Calu3 (cell line): ENCODE data around the gene CYGB. TPM values are rescaled to one million over a fixed set of nuclear protein-coding genes. Genes with fewer than 3 reads are reported as not detected.

Experiments
- Bru-seq: library from RNA; stranded (reverse); fragments of 400-500 nt; gene quantifications from one replicate; lab custom pipeline; 2021; lab: Mats Ljungman, UMichigan
- BruChase-seq, 2 experiments: library from RNA; stranded (reverse); fragments of 400-500 nt; gene quantifications; one replicate each; lab custom pipeline; 2021; lab: Mats Ljungman, UMichigan
- BruUV-seq: library from RNA; stranded (reverse); fragments of 400-500 nt; replicated peaks from 2 replicates; lab custom pipeline; 2021; lab: Mats Ljungman, UMichigan
- CTCF ChIA-PET: fragments of 300-600 bp; sonication (Branson Sonifier 250); formaldehyde crosslinking; loops from one replicate; lab custom pipeline; 2022; ENCODE audit warnings: antibody characterized with exemption; lab: Charles Lee
- DNase-seq: peaks from one replicate; pipeline ENCODE4 v3.0.0; 2022
- H3K27ac Mint-ChIP-seq: one replicate; pipeline ENCODE4 v1.8.0; 2022; ENCODE audit warnings: mixed read lengths; ENCODE audit not compliant: unreplicated experiment
- H3K27me3 Mint-ChIP-seq: one replicate; pipeline ENCODE4 v1.8.0; 2022; ENCODE audit warnings: mixed read lengths; ENCODE audit not compliant: unreplicated experiment
- H3K36me3 Mint-ChIP-seq: one replicate; pipeline ENCODE4 v1.8.0; 2022; ENCODE audit warnings: mild to moderate bottlenecking, moderate library complexity, mixed read lengths; ENCODE audit not compliant: insufficient read depth, unreplicated experiment
- H3K4me1 Mint-ChIP-seq: one replicate; pipeline ENCODE4 v1.8.0; 2022; ENCODE audit warnings: mild to moderate bottlenecking, low read depth, mixed read lengths; ENCODE audit not compliant: unreplicated experiment
- H3K4me3 Mint-ChIP-seq: one replicate; pipeline ENCODE4 v1.8.0; 2022; ENCODE audit warnings: mild to moderate bottlenecking, low read depth, moderate library complexity, mixed read lengths; ENCODE audit not compliant: unreplicated experiment
- H3K9me3 Mint-ChIP-seq: one replicate; pipeline ENCODE4 v1.8.0; 2022; ENCODE audit warnings: low read depth, mixed read lengths; ENCODE audit not compliant: unreplicated experiment
- intact Hi-C: fragments of 100-400 bp; cut with micrococcal nuclease; formaldehyde crosslinking; loops from one replicate; pipeline ENCODE4 v1.10.0; 2022; ENCODE audit not compliant: unreplicated experiment
- long read RNA-seq: library from polyadenylated mRNA; stranded (forward); transcript quantifications from one replicate; pipeline ENCODE4 v2.0.0, GENCODE V29; 2022
- total RNA-seq: library from RNA; stranded (reverse); gene quantifications from 2 replicates; pipeline ENCODE4 v1.2.3, GENCODE V29; 2022
- TF ChIP-seq, protein P1 (sequence below): fragments of 200-600 bp; IDR thresholded peaks from one replicate; pipeline ENCODE4 v1.8.0; 2022; ENCODE audit warnings: antibody characterized with exemption; ENCODE audit not compliant: unreplicated experiment

The CYGB gene
- total RNA-seq (not detected in 2 replicates), Bru-seq, nascent RNA (percentile 11 among the genes with signal in this experiment), BruChase-seq, experiment 1, labeled RNA remaining after a 6-hour chase (percentile 15 among the genes with signal in this experiment), BruChase-seq, experiment 2, labeled RNA remaining after a 2-hour chase (percentile 12 among the genes with signal in this experiment)
- long read RNA-seq = 0 reads

DNA sequence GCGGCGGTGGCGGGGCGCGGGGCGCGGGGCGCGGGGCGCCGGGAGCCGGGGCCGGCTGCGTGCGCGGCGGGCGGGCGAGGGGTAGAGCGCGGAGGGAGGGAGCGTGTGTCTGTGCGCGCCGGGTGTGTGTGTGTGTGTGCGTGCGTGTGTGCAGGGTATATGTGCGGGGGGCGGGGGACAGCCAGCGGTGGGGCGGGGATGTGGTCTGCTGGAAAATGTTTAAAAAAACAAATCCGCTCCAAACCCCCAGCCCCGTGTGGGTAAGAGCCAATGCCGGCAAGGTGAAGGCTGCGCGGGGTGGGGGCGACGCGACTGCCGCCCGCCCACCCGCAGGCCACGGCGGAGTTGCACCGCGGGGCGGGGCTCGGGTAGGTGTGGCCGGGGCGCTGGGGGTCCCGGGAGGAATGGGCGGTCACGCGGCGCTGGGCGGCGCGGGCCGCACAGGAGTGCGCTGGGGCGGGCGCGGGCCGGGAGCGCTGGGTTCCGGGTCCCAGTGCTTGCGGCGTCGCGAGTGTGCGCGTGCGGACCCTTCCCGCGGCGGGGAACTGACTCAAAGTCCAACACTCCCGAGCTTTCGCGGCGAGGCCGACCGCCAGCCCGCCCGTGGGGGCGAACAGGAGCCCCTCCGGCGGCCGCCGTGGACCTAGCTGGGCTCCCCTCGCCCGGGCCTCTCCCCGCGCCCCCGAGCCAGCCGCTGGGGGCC, at the start of gene CYGB:
CYGB (minus strand) TSS at position 132 of the 703 bp plus-strand sequence. CDS start 167 bp downstream, outside the sequence.
- DNase-seq = no peak
- peak within 1 kb of the TSS; percentile 17 for H3K4me3 Mint-ChIP-seq
- H3K9me3 Mint-ChIP-seq = no peaks in the 10 kb centered on the region
- H3K27me3 Mint-ChIP-seq = peaks cover 69% of the 10 kb centered on the region
- no peaks in the 10 kb centered on the region for H3K4me1 Mint-ChIP-seq
- H3K36me3 Mint-ChIP-seq = no peaks in the 10 kb centered on the region
- no TSS peak for BruUV-seq
- TF ChIP-seq, protein P1, sequence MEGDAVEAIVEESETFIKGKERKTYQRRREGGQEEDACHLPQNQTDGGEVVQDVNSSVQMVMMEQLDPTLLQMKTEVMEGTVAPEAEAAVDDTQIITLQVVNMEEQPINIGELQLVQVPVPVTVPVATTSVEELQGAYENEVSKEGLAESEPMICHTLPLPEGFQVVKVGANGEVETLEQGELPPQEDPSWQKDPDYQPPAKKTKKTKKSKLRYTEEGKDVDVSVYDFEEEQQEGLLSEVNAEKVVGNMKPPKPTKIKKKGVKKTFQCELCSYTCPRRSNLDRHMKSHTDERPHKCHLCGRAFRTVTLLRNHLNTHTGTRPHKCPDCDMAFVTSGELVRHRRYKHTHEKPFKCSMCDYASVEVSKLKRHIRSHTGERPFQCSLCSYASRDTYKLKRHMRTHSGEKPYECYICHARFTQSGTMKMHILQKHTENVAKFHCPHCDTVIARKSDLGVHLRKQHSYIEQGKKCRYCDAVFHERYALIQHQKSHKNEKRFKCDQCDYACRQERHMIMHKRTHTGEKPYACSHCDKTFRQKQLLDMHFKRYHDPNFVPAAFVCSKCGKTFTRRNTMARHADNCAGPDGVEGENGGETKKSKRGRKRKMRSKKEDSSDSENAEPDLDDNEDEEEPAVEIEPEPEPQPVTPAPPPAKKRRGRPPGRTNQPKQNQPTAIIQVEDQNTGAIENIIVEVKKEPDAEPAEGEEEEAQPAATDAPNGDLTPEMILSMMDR = no peak
- CTCF ChIA-PET = no interaction called here
- intact Hi-C loops = no loop called here
- no peak within 1 kb of the TSS for H3K27ac Mint-ChIP-seq

- Mint-ChIP-seq H3K36me3 (peaks cover 34% of the 10 kb centered on the region), H3K4me3 (peak overlapping the region; percentile 78), H3K4me1 (peaks cover 9% of the 10 kb centered on the region), H3K27ac (no peak overlapping the region), H3K27me3 (peaks cover 10% of the 10 kb centered on the region), H3K9me3 (no peaks in the 10 kb centered on the region)
- intact Hi-C loops = no loop called here
- no TSS peak for BruUV-seq
- no peak for DNase-seq
- CTCF ChIA-PET = interaction anchor here (0.6 to 1.6 kb wide), 8 partner anchors 11 to 94 kb away, joined by 3 to 7 read pairs (median 4); no protein-coding TSS in a partner anchor
- TF ChIP-seq, protein P1 = no peak
Observed at GRCh38 chr17:76586741-76587487, 49.4 kb upstream of the CYGB start.

- H3K27ac Mint-ChIP-seq = no peak within 1 kb of the TSS
- CTCF ChIA-PET = interaction anchor here (1.0 to 2.1 kb wide), 7 partner anchors 19 to 95 kb away, joined by 3 to 12 read pairs (median 5); no protein-coding TSS in a partner anchor
- H3K4me3 Mint-ChIP-seq = peak within 1 kb of the TSS; percentile 78
- H3K27me3 Mint-ChIP-seq = peaks cover 10% of the 10 kb centered on the region
- H3K9me3 Mint-ChIP-seq = no peaks in the 10 kb centered on the region
- no TSS peak for BruUV-seq
- DNase-seq = peak; percentile 86
- peaks cover 9% of the 10 kb centered on the region for H3K4me1 Mint-ChIP-seq
- peaks cover 34% of the 10 kb centered on the region for H3K36me3 Mint-ChIP-seq
- TF ChIP-seq, protein P1 = no peak
- intact Hi-C loops = no loop called here
Observed at GRCh38 chr17:76585649-76586593, 48.4 kb upstream of the CYGB start, which contains the start of gene ST6GALNAC2. Gene ST6GALNAC2, minus strand, starts transcription at chr17:76585860. Its CDS starts 52 bp downstream, at chr17:76585808.
